K562 (cell line): ENCODE measurements around the gene YES1.

Source experiments
- CTCF ChIP-seq, 3 experiments: IDR thresholded peaks in 2 of 3; conservative IDR thresholded peaks in 1 of 3; 2 replicates each; pipeline ENCODE4 v1.5.1; 2011 to 2012; ENCODE audit warnings: low read length in 3 of 3, mild to moderate bottlenecking in 3 of 3, control low read depth in 2 of 3, improper control_type of control experiment in 1 of 3, inconsistent platforms in 1 of 3, low read depth in 1 of 3, mixed read lengths in 1 of 3, moderate library complexity in 1 of 3; ENCODE audit not compliant: insufficient read depth in 2 of 3
- POLR2AphosphoS5 ChIP-seq: IDR thresholded peaks from 2 replicates; pipeline ENCODE4 v1.6.1; 2011; ENCODE audit warnings: mild to moderate bottlenecking, low read depth, low read length, moderate library complexity; ENCODE audit not compliant: control insufficient read depth, insufficient read depth

- no peak for TF ChIP-seq CTCF (IDR thresholded peaks at IDR 0.05 in 2 of 3, conservative IDR thresholded peaks at IDR 0.05 in 1 of 3; ENCODE audit: insufficient read depth in 2 of 3, low read depth in 1 of 3, low read length in 3 of 3)
- no peak for TF ChIP-seq POLR2AphosphoS5
These were observed 108.7 kb downstream of the YES1 start for GRCh38 chr18:703213-703967.
